Loucy (cell line): Measurements from ENCODE around the gene DSCAM.

ENCODE experiments used
- EZH2phosphoT487 ChIP-seq: fragments of 200-600 bp; IDR thresholded peaks from 2 replicates; pipeline ENCODE4 v1.6.1; 2018; ENCODE audit warnings: antibody characterized with exemption, mild to moderate bottlenecking, moderate library complexity, borderline replicate concordance
- TF ChIP-seq, protein P1 (sequence below): fragments of 200-600 bp; sonication (generic); conservative IDR thresholded peaks from 2 replicates; pipeline ENCODE4 v1.5.1; 2014; ENCODE audit warnings: mild to moderate bottlenecking, antibody characterized with exemption, low read length

- TF ChIP-seq, protein P1, sequence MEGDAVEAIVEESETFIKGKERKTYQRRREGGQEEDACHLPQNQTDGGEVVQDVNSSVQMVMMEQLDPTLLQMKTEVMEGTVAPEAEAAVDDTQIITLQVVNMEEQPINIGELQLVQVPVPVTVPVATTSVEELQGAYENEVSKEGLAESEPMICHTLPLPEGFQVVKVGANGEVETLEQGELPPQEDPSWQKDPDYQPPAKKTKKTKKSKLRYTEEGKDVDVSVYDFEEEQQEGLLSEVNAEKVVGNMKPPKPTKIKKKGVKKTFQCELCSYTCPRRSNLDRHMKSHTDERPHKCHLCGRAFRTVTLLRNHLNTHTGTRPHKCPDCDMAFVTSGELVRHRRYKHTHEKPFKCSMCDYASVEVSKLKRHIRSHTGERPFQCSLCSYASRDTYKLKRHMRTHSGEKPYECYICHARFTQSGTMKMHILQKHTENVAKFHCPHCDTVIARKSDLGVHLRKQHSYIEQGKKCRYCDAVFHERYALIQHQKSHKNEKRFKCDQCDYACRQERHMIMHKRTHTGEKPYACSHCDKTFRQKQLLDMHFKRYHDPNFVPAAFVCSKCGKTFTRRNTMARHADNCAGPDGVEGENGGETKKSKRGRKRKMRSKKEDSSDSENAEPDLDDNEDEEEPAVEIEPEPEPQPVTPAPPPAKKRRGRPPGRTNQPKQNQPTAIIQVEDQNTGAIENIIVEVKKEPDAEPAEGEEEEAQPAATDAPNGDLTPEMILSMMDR, result no peak
- no peak for TF ChIP-seq EZH2phosphoT487
Observed at GRCh38 chr21:40457741-40458140, 389.2 kb downstream of the DSCAM start.
